Measurements from ENCODE around the gene TFDP1.

GRCh38 chr13:113544071-113544891, 40.3 kb upstream of the TFDP1 start:
- TF ChIP-seq CTCF (conservative IDR thresholded peaks at IDR 0.05; ENCODE audit: low read length): no peak
- TF ChIP-seq EZH2phosphoT487 (IDR thresholded peaks at IDR 0.05; ENCODE audit: borderline replicate concordance, low read depth, low read length): no peak
